ENCODE data around the gene TUB.
A peak's percentile ranks its signal among the peaks of the same experiment; 100 is the strongest.

TUB gene

GRCh38 chr11:8097062-8097461, 16.1 kb downstream of the TUB start:
- no peak for TF ChIP-seq CTCF (IDR thresholded peaks at IDR 0.05; ENCODE audit: low read length, missing control alignments)
- no peak for DNase-seq (ENCODE audit: low read depth)

GRCh38 chr11:8097468-8097867, 16.5 kb downstream of the TUB start:
- DNase-seq (ENCODE audit: low read depth), result no peak
- no peak for TF ChIP-seq CTCF (IDR thresholded peaks at IDR 0.05; ENCODE audit: low read length, missing control alignments)
- H3K4me3 ChIP-seq (replicated peaks; ENCODE audit: low read depth, low read length), result no peak overlapping the region

More at GRCh38 chr11:8097062-8097461, 16.1 kb downstream of the TUB start:
- no peak overlapping the region for H3K4me3 ChIP-seq (replicated peaks; ENCODE audit: low read depth, low read length)

GRCh38 chr11:8097926-8098325, 16.9 kb downstream of the TUB start:
- no peak for TF ChIP-seq CTCF (IDR thresholded peaks at IDR 0.05; ENCODE audit: low read length, missing control alignments)
- DNase-seq (ENCODE audit: low read depth), result no peak
- H3K4me3 ChIP-seq (replicated peaks; ENCODE audit: low read depth, low read length), result no peak overlapping the region

GRCh38 chr11:8098361-8098760, 17.4 kb downstream of the TUB start:
- no peak overlapping the region for H3K4me3 ChIP-seq (replicated peaks; ENCODE audit: low read depth, low read length)
- no peak for DNase-seq (ENCODE audit: low read depth)
- no peak for TF ChIP-seq CTCF (IDR thresholded peaks at IDR 0.05; ENCODE audit: low read length, missing control alignments)

GRCh38 chr11:8098879-8099278, 17.9 kb downstream of the TUB start:
- no peak for DNase-seq (ENCODE audit: low read depth)
- H3K4me3 ChIP-seq (replicated peaks; ENCODE audit: low read depth, low read length), result no peak overlapping the region
- TF ChIP-seq CTCF (IDR thresholded peaks at IDR 0.05; ENCODE audit: low read length, missing control alignments), result no peak

- no peak overlapping the region for H3K4me3 ChIP-seq (replicated peaks; ENCODE audit: low read depth, low read length)
- TF ChIP-seq CTCF (IDR thresholded peaks at IDR 0.05; ENCODE audit: low read length, missing control alignments), result peak; percentile 94
- DNase-seq (ENCODE audit: low read depth), result peak; percentile 90
Measured at GRCh38 chr11:8099291-8099899, 18.4 kb downstream of the TUB start.

GRCh38 chr11:8100158-8100557, 19.1 kb downstream of the TUB start:
- no peak for TF ChIP-seq CTCF (IDR thresholded peaks at IDR 0.05; ENCODE audit: low read length, missing control alignments)
- no peak for DNase-seq (ENCODE audit: low read depth)

More at GRCh38 chr11:8100158-8100557, 19.1 kb downstream of the TUB start:
- no peak overlapping the region for H3K4me3 ChIP-seq (replicated peaks; ENCODE audit: low read depth, low read length)

All from fibroblast of pulmonary artery (primary cell).